SKM-1 treated with dmso at 0.1 percent for 144 hours (cell line): ENCODE results near the gene PDXP.
"Not testable (repeated sequence)": the region's sequence is repeated elsewhere in the genome, so short reads cannot be mapped to it uniquely, and the experiment has no call there.

ENCODE experiments used
- DNase-seq: peaks from one replicate; lab custom pipeline; 2025; ENCODE audit not compliant: unreplicated experiment; lab: John Stamatoyannopoulos, UW

Gene PDXP, protein sequence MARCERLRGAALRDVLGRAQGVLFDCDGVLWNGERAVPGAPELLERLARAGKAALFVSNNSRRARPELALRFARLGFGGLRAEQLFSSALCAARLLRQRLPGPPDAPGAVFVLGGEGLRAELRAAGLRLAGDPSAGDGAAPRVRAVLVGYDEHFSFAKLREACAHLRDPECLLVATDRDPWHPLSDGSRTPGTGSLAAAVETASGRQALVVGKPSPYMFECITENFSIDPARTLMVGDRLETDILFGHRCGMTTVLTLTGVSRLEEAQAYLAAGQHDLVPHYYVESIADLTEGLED

DNA sequence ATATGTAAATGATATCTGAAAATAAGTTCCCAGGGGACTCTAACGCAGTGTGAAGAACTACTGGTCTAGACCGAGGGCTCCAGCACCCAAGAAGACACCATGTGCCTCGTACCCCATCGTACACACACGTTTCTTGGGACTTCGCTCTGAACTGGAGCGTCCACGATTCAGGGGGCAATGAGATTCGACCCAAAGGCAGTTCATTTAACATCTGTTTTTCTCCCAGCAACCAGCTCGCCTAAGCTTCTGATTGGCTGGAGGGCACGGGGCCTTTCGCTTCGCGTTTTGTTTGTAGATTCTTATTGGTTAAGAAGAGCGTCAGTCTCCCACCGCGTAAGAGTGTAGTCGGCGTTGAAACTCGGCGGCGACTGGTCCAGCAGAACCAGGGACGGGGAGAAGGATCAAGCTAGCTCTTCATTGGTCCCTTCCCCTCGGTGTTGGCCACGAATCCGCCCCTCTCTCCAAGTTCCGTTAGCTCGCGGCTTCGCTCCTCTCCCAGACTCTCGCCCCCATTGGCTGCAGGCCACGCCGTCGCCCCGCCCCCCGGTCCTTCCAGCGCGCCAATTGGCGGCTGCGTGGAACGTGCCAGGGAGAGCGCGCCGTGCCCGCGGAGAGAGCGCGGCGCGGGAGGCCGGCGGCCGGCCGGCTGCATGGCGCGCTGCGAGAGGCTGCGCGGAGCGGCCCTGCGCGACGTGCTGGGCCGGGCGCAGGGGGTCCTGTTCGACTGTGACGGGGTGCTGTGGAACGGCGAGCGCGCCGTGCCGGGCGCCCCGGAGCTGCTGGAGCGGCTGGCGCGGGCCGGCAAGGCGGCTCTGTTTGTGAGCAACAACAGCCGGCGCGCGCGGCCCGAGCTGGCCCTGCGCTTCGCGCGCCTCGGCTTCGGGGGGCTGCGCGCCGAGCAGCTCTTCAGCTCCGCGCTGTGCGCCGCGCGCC lies at the start of gene PDXP:
Gene PDXP, plus strand, starts transcription at position 591 of the 933 bp plus-strand sequence. Its CDS starts 60 bp downstream, at position 651.
- peak; percentile 99 for DNase-seq

DNA sequence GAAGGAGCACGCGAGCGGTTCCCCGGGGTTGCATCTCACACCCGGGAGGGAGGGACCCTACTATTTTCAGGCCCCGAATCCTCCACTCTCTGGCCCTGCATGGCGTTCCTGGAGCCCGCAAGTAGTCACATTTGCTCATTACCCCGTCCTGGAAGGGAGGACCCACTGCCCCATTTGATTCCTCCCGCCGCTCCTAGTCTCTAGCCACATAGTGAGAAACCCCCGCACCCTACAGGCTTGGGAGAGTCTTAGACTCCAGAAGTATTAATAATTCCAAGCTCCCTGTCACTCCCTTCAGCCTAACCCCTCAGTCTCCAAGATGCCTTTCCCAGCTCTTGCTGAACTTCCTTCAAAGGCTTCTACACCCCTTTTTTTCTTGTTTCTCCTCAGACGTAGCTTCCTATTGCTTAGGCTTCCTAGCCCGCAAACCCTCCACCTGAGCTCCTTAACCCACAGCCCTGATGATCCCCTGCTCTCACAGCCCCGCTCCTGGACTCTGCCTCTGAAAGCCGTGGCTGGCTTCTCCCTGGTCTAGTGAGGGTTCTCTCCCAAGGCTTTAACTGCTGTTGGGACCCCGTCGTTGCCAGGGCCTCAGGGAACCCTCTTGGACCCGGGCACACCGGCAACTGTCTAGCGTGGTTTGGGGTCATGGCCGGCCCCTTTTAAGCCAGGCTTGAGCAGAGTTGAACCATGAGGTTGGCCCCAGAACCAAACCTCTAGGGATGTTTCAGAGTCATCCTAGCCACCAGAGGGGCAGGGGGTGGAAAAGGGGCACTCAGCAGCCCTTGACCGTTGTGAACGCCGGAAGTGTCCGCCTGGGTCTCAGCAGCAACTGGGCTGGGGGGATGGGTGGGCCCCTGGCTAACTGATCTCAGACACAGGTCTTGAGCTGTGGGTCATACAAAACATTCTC lies 49.0 kb upstream of the PDXP start:
- no peak for DNase-seq

DNA sequence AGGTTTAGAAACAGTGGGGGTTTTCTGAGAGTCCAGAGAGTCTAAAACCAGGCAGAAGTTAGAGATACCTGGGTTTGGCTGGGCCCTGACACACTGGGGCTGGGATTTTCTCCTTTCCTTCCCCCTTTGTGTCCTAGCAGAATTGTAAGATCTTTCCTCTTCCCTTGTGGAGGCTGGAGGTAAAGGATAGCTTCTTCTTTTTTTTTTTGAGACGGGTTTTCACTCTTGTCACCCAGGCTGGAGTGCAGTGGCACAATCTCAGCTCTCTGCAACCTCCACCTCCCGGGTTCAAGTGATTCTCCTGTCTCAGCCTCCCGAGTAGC lies 48.4 kb upstream of the PDXP start:
- not testable (repeated sequence) for DNase-seq

DNA sequence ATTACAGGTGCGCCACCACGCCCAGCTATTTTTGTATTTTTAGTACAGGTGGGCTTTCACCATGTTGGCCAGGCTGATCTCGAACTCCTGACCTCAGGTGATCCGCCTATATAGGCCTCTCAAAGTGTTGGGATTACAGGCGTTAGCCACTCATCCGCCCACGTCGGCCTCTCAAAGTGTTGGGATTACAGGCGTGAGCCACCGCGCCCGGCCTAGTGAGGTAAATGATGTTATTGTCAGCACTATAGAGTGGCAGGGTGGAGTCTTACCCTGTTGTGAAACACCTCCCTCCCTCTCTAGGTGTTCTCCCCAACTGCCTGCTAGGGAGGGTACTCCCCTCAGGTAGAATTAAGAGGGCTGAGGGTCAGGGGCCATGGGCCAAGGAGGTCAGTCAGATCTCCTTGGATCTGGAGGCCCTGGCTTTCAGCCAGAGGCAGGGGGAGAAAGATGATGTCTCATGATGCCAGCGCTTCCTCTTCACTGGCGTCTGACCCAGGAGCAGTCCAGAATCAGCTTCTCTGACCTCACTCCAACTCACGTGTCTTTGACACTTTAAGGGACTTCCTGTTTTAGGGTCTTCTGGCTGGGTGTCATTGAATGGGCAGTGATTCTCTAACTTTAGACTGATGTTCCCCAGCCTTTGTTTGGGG lies 47.9 kb upstream of the PDXP start:
- no peak for DNase-seq

DNA sequence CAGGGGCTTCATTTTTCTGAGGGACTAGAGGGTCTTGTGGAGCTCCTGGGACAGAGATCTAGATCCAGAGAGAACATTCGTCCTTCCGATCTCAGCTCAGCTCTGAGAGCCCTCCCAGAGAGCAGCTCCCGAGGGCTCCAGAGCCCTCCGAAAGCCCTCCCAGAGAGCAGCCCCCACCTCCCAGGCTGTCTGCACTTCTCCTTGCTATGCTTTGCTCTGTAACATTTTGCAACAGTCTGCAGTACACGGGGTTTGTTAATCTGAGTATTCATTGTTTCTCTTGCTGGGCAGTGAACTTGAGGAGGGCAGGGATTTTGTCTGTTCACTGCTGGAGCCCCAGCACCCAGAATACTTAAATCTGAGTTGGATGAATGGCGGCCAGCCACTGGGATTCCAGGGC lies 47.3 kb upstream of the PDXP start:
- no peak for DNase-seq

DNA sequence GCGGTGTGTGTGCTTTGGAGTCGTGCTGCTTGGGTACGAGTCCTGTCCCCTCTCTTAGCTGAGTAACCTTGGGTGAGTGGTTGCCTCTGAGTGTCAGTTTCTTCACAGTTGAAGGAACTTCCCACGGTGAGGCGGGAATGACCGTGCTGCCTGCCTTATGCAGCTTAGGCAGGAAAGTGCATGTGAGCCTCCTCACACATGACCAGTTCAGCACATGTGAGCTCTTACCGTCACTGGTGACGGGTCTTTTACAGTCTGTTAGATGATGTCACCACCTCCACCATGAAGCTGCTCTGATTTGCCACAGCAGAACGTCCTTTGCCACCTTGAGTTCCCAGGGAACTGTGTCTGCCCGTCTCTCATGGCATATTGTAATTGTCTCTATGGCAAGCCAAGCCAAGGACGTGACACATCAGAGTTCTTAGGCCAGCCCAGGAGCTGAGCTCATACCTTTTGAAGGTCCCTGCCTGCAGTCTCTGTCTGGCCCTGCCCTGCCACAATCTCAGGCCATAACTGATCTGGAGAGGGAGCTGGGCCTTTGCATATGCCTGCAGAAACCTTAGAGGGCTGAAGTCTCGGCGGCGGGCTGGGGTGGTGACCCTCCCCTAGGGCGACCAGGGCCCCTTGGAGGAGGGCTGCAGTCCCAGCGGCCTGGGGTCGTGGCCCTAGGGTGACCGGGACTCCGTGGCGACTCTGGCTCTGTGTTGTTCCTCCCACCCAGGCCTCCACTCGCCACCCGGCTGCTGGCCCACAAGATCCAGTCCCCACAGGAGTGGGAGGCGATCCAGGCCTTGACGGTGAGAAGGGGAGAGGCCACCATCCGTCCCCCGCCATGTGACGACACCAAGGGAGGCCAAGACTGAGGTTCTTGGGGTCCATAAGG lies 42.1 kb upstream of the PDXP start:
- no peak for DNase-seq

DNA sequence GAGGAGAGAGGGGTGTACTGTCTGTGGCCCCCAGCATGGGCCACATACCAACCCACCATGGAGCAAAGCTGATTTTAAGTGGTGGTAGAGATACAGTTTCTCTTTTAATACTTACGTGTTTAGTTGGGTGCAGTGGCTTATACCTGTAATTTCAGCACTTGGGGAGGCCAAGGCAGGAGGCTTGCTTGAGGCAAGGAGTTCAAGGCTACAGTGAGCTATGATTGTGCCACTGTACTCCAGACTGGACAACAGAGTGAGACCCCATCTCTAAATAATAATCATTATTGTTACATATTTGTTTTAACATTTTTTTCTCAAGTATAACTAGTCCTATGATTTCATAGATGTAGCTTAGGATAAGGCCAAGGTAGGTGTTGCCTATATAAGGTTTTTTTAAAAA lies 41.1 kb upstream of the PDXP start:
- no peak for DNase-seq

DNA sequence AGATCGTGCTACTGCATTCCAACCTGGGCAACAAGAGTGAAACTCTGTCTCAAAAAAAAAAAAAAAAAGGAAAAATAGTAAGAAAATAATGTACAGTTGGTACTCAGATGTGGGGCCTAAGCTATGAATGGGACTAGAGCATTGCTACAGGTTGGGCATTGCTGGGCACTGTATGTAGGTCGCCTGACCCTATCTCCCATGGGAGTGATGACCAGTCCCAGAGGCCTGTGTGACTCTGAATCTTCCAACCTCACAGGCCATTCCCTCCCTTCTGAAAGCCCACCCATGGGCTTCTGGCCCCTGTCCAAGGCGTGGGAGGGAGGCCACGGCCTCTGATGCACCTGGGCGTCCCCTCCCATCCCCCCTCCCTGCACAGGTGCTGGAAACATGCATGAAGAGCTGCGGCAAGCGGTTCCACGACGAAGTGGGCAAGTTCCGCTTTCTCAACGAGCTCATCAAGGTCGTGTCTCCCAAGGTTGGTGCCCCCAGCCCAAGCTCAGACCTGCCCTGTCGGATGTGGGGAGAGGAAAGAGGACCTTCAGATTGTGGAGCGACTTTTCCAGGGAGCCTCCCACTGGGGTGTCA lies 40.4 kb upstream of the PDXP start:
- DNase-seq = no peak

DNA sequence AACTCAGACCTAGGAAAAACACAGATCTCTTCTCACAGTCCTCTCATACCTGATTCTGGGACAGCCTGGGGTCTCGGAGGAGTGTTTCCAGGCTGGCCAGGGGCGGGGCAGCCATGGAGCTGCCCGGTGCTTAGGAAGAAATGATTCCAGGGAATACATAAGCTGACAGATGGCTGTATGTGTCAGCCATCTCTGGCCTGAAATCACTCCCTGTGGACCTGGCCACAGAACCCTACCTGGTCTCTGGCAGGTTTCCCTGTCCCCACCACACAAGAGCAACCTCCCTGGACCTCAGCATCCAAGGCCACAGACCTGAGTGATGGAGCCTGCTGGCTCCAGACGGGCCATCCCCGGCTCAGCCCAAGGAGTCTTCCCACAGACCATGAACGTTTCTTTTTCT lies 39.8 kb upstream of the PDXP start:
- no peak for DNase-seq

DNA sequence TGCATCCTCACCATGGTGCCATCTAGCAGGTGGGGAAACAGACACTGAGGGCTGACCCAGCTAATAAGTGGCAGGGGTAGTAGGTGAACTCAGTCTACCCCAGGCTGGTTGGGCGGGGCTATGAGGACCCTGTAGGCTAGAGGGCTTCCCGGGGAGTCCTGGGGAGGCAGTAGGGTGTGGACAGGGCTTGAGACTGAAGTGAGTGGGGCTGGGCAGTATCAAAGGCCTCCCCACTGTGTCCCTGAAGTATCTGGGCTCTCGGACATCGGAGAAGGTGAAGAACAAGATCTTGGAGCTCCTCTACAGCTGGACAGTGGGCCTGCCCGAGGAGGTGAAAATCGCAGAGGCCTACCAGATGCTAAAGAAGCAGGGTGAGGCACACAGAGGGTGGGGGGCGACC lies 38.5 kb upstream of the PDXP start:
- DNase-seq = no peak

DNA sequence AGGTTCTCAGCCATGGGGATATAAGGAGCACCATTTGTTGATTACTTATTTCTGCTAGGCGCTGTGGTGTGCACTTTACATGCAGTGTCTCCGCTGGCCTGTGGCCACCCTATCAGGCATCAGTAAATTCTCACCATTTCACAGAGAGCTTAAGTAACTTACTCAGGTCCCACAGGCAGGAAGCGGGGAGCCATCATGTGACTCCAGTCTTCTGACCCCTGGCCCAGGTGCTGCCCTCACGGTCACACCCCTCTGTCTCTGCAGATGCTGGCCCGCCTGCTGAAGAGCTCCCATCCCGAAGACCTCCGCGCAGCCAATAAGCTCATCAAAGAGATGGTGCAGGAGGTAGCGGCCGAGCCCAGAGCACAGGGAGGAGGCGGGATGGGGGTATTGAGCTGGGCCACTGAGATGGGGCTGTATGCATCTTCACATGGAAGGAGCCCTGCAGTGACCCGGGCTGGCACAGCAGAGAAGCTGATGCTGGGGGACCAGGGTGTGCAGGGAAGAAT lies 37.1 kb upstream of the PDXP start:
- no peak for DNase-seq

DNA sequence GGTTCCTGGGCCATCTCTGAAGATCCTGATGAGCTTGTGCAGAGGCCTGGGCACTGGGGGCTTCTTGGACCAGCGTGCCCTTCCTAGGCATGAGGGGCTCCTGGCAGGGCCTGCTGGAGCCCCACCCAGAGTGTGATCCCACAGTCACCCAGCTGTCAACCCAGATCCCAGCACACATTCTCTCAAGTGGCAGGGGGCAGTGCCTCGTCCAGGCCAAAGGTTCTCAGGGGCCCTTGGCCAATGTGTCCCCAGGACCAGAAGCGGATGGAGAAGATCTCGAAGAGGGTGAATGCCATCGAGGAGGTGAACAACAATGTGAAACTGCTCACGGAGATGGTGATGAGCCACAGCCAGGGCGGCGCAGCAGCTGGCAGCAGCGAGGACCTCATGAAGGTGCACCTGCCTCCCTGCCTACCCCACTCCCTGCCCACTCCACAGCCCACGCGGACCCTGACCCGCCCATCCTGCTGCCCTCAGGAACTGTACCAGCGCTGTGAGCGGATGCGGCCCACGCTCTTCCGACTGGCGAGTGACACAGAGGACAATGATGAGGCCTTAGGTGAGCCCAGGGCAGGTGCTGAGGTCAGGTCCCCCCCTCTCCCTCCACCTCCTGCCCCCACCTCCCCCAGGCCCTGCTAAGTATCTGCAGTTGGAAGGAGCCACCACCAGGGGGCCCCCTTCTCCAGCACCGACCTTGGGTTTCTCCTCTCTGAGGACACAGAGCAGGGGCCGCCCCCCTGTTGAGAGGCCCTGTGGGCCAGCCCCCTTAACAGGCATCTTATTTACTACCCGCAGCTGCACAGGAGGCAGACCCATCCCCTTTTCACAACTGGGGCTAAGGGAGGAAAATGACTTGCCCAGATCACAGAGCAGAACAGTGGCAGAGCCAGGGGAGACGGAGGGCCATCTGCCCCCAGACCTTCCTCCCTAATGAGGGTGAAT lies 35.2 kb upstream of the PDXP start:
- peak; percentile 52 for DNase-seq

DNA sequence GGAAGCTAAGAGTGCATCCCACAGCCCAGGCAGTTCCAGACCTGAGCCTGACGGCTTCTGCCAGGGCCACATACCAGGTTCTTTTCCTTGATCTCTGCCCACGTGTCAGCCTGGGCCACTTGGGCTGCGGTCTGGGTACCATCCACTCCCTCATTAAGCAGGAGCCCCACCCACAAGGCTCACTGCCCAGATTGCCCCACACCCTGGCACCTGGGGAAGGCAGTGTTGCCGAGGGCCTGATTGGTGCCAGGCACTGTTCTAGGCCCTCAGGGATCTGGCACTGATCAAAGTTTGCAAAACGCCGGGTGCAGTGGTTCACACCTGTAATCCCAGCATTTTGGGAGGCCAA lies 34.5 kb upstream of the PDXP start:
- no peak for DNase-seq

DNA sequence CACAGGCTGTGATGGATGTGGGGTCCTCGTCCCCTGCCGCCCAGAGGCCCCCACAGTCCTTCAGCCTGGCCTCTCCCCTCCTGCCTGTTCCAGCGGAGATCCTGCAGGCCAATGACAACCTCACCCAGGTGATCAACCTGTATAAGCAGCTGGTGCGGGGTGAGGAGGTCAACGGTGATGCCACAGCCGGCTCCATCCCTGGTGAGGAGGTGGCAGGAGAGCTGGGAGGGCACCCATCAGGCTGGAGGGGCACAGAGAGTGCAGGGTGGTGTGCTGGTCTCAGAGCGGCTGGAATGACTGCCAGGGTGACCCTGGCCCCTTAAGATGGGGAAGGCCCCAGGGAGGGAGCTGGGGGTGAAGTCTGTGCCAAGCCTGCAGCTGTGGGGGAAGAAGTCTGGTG lies 33.6 kb upstream of the PDXP start:
- DNase-seq = no peak

DNA sequence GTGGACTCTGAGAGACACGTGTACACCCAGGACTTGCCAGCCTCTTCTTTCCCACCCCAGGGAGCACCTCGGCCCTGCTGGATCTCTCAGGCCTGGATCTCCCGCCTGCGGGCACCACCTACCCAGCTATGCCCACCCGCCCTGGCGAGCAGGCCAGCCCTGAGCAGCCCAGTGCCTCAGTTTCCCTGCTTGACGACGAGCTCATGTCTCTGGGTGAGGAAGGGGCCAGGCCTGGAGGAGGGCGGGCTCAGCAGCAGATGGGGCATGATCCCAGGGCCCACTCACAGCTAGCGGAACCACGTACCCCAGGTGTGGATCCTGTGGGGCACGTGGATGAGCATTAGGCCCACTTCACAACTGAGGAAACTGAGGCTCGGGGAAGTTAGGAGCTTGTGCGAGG lies 32.8 kb upstream of the PDXP start:
- no peak for DNase-seq

DNA sequence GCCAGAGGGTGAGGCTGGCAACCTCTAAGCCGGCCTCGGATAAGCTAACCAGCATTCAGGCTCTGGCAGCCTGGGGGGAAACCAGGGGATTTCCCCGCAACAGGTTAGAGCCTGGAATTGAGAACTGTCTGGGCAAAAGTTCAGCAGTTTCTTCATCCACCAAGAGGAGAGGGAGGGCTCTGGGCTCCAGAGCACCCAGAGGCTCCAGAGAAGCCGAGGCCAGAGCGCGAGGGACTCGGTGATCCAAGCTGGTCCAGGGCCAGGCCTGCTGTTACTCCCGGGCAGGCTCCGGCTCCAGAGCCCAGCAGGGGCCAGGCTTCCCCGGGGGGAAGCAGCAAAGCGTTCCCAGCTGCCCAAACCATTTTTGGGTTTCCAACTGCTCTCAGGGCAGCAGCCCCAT lies 32.4 kb upstream of the PDXP start:
- no peak for DNase-seq

DNA sequence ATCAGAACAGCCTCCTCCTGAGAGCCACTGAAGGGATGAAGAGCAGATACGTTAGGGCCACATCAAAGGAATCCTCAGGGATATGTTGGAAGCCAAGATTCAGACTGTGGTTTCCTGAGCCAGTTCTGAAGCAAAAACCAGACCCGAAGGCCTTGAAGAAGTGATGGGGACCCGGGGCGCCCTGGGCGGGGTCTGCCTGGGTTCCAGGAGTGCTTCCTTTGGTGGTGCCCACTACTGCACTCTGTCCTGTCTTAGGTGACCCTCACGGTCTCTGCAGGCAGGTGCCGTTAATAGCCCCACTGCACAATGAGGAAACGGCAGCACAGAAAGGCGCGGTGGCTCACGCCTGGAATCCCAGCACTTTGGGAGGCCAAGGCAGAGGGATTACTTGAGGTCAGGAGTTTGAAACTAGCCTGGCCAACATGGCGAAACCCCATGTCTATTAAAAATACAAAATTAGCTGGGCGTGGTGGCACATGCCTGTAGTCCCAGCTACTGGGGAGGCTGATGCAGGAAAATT lies 31.9 kb upstream of the PDXP start:
- no peak for DNase-seq

DNA sequence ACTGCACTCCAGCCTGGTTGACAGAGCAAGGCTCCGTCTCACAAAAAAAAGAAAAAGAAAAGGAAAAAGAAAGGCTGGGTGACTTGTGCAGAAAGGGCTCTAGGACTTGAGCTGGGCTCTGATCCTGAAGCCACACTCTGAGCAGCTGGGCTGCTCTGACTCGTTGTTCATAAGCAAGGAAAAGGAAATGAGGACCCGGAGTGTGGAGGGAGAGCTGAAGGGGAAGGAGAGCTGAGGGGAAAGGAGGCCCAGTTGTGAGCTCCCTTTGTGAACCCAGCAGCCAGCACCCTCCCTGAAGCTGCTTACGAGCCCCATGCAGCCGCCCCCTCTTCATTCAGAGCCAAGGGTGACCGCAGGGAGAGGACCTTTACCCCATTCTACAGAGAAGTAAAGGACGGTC lies 31.4 kb upstream of the PDXP start:
- DNase-seq = no peak
